MM.1S (cell line): ENCODE results near the gene SPTLC1.

Source experiments
- CTCF ChIP-seq: fragments of 300-600 bp; sonication (generic); IDR thresholded peaks from 2 replicates; pipeline ENCODE4 v1.5.1; 2016; ENCODE audit warnings: antibody characterized with exemption, low read length, mixed read lengths
- EZH2 ChIP-seq: fragments of 300-600 bp; sonication (generic); optimal IDR thresholded peaks from 2 replicates; pipeline ENCODE3; 2017; ENCODE audit warnings: low read depth, mild to moderate bottlenecking, antibody characterized with exemption, low read length, mixed read lengths
- EZH2phosphoT487 ChIP-seq: fragments of 300-600 bp; sonication (generic); IDR thresholded peaks from 2 replicates; pipeline ENCODE4 v1.6.1; 2018; ENCODE audit warnings: antibody characterized with exemption, low read length

- TF ChIP-seq CTCF = peak; percentile 83
- TF ChIP-seq EZH2phosphoT487 = no peak
- TF ChIP-seq EZH2 = no peak
Measured at GRCh38 chr9:92138157-92138959, 23.1 kb upstream of the SPTLC1 start.
